Breast epithelium (tissue), 3 donors: ENCODE measurements around the gene METTL21C.

ENCODE experiments used
- CTCF ChIP-seq, 3 donors: fragments of 450-650 bp; IDR thresholded peaks; one replicate each; pipeline ENCODE4 v1.5.1; 2016 to 2017; ENCODE audit warnings: antibody characterized with exemption in 3 of 3, mild to moderate bottlenecking in 3 of 3, moderate library complexity in 3 of 3
- POLR2A ChIP-seq: fragments of 450-650 bp; IDR thresholded peaks from one replicate; pipeline ENCODE4 v1.6.1; 2016; ENCODE audit warnings: antibody characterized with exemption, mild to moderate bottlenecking, moderate library complexity

GRCh38 chr13:102698649-102698980 lies 3.8 kb upstream of the METTL21C start:
- TF ChIP-seq CTCF (IDR thresholded peaks at IDR 0.05) (no peak), POLR2A (no peak)
